HG02588 (cell line): Measurements from ENCODE around the gene HNRNPUL2.
A peak's percentile ranks its signal among the peaks of the same experiment; 100 is the strongest.

ENCODE experiments used
- ATAC-seq: cut with Tn5 transposase; IDR thresholded peaks from one replicate; pipeline ENCODE4 v1.9.1; 2021; ENCODE audit warnings: mild to moderate bottlenecking, moderate library complexity; ENCODE audit not compliant: unreplicated experiment

Gene HNRNPUL2

DNA sequence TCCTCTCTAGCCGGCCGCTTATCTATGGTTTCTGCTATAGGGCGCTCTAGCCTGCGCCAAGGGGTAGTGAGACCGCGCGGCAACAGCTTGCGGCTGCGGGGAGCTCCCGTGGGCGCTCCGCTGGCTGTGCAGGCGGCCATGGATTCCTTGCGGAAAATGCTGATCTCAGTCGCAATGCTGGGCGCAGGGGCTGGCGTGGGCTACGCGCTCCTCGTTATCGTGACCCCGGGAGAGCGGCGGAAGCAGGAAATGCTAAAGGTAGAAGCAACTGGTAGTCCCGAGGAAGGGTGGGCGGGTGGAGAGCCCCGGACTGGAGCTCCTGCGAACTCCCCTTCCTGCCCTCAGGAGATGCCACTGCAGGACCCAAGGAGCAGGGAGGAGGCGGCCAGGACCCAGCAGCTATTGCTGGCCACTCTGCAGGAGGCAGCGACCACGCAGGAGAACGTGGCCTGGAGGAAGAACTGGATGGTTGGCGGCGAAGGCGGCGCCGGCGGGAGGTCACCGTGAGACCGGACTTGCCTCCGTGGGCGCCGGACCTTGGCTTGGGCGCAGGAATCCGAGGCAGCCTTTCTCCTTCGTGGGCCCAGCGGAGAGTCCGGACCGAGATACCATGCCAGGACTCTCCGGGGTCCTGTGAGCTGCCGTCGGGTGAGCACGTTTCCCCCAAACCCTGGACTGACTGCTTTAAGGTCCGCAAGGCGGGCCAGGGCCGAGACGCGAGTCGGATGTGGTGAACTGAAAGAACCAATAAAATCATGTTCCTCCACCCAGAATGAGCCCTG lies 55.5 kb downstream of the HNRNPUL2 start, which contains the start of the genes LBHD1 and UQCC3:
TSS of gene LBHD1 (minus strand) at position 660 of the 782 bp plus-strand sequence. CDS start 2,236 bp downstream, outside the sequence.
TSS of gene UQCC3 (plus strand) at position 66 of the 782 bp plus-strand sequence. CDS start at position 139, 73 bp downstream.
- ATAC-seq, result peak; percentile 47

GRCh38 chr11:62671236-62671607 lies 56.0 kb downstream of the HNRNPUL2 start:
- ATAC-seq, result peak; percentile 20

DNA sequence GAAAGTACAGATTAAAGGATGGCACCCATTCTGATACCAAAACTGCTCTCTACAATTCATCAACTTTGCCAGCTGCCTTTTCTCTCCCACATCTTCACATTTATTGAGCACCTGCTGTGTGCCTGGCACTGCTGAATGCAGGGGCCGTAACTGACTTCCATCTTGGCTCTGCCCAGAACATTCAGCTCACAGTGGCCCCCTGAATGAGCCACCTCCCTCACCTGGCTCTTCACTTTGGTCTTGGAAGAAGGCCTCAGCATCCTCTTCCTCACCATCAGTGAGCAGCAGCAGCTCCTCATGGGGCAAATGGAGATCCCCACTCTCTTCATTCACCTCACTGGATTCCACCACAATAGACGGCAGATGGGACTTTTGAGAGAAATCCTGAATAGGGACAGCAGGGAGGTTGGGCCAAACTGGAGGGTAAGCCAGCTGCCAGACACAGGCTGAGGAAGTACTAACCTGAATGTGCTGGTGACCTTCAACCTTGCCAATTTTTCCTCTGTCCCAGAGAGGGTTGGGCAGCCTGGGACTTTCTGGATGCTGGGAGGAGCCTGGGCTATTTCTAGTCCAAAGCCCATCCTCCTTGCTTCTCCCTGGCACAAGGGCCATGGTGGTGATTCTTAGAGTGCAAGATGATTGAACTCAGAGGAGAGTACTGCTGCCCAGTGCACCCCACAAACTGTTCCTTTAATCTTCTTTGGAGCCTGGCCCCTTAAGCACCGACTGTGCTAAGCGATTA lies 57.7 kb downstream of the HNRNPUL2 start:
- ATAC-seq, result no peak

DNA sequence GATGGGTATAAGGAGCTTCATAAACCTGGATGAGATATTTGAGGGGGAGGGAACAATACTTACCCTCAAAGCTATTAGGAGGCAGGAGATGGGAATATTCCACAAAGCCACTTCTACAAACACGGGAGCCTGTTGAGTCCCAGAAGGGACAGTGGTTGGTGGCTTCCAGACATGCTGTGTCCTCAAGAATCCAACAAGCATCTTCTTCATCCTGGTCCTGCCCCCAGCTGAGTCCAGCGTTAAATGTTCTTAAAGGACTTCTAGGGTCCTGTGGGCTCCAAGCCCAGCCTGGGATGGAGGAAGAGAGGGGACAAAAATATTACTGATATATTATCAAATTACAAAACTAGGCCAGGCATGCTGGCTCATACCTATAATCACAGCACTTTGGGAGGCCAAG lies 59.8 kb downstream of the HNRNPUL2 start:
- ATAC-seq, result no peak

DNA sequence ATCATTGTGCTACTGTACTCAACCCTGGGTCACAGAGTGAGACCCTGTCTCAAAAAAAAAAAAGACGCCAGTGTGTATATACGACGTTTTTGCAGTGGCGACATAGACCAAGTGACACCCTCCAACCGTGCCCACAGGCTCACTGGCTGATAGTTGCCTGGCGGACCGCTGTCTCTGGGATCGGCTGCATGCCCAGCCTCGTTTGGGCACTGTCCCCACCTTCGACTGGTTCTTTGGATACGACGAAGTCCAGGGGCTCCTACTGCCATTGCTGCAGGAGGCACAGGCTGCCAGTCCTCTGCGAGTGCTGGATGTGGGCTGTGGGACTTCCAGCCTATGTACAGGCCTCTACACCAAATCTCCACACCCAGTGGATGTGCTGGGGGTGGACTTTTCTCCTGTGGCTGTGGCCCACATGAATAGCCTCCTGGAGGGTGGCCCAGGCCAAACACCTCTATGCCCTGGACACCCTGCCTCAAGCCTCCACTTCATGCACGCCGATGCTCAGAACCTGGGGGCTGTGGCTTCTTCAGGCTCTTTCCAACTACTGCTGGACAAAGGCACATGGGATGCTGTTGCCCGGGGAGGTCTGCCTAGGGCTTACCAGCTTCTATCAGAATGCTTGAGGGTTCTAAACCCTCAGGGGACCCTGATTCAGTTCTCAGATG lies 60.9 kb downstream of the HNRNPUL2 start:
- no peak for ATAC-seq

- peak; percentile 18 for ATAC-seq
Observed at GRCh38 chr11:62665599-62666258, 61.5 kb downstream of the HNRNPUL2 start.

DNA sequence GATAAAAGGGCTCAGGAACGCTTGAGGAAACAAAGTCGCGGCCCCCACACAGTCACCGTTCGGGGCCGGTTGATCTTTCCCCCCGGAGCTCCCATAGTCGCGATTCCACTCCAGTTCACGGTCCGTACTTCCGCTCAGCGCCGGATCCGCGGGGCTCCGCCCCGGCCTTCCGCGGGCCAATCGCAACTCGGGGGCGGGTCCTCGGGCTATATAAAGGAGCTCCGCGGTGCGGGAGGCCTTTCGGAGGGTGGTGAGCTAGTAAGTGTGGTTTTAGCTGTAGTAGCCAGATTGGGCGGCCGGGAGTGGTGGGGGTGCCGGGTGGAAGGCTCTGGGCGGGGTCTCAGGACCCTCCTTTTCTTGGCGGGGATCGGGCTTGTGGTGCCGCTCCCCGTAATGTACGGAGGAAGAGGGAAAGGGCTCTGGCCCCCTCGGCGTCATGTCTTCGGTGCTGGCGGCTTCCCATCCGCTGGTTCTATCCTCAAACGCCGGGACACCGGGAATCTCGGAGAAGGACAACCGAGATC lies 62.1 kb downstream of the HNRNPUL2 start, which contains the start of the genes C11orf98 and CSKMT:
TSS of gene C11orf98 (minus strand) at position 136 of the 524 bp plus-strand sequence. CDS start at position 95, 41 bp downstream.
TSS of gene CSKMT (plus strand) at position 238 of the 524 bp plus-strand sequence. CDS start 568 bp downstream, outside the sequence.
- peak; percentile 80 for ATAC-seq

- ATAC-seq, result no peak
Observed at GRCh38 chr11:62664405-62665074, 62.7 kb downstream of the HNRNPUL2 start.
